ENCODE measurements around the gene NPAT. TPM values are rescaled to one million over a fixed set of nuclear protein-coding genes. Genes with fewer than 3 reads are reported as not detected.

Gene NPAT
- total RNA-seq, 1 experiment from 2014 or later: 13.7 TPM

Small RNA genes within 50 kb of the gene (small RNA-seq; reads per million reads assigned to genes)
- not detected for gene RF00019

Other genes starting within 250 kb of the NPAT start
- gene CUL5, start 213.7 kb downstream of the NPAT start, total RNA-seq (2014; rRNA removed; shearing (Covaris generic)): 22.9 and 26.2 TPM in 2 replicates
- 173 and 195 TPM in 2 replicates for gene ACAT1, start 101.1 kb downstream of the NPAT start, total RNA-seq (2014; rRNA removed; shearing (Covaris generic))
- gene ATM, start 429 bp upstream of the NPAT start, total RNA-seq (2014; rRNA removed; shearing (Covaris generic)): 28.3 and 35.9 TPM in 2 replicates
- not detected in 2 replicates for gene C11orf65, start 244.9 kb upstream of the NPAT start, total RNA-seq (2014; rRNA removed; shearing (Covaris generic))